Fibroblast of mammary gland (primary cell): ENCODE data around the gene MICAL2.

ENCODE experiments used
- DNase-seq: peaks from one replicate; pipeline ENCODE4 v3.0.0-alpha.2; 2010; ENCODE audit warnings: low read depth
- H3K4me3 ChIP-seq: 2 replicates; pipeline ENCODE4 v1.5.1; 2011; ENCODE audit warnings: low read depth, mild to moderate bottlenecking, low read length, moderate library complexity; ENCODE audit not compliant: control insufficient read depth
- CTCF ChIP-seq: conservative IDR thresholded peaks from 2 replicates; pipeline ENCODE4 v1.5.1; 2011; ENCODE audit warnings: low read depth, low read length, inconsistent platforms; ENCODE audit not compliant: control insufficient read depth, insufficient read depth

The MICAL2 gene

GRCh38 chr11:12242966-12243365, 132.6 kb downstream of the MICAL2 start:
- TF ChIP-seq CTCF: no peak
- H3K4me3 ChIP-seq: no peak overlapping the region
- DNase-seq: no peak

- no peak for DNase-seq
- no peak overlapping the region for H3K4me3 ChIP-seq
- TF ChIP-seq CTCF: no peak
These were observed 133.1 kb downstream of the MICAL2 start for GRCh38 chr11:12243486-12243885.

- TF ChIP-seq CTCF: no peak
- H3K4me3 ChIP-seq: no peak overlapping the region
- DNase-seq: no peak
These were observed 133.6 kb downstream of the MICAL2 start for GRCh38 chr11:12243911-12244550.

GRCh38 chr11:12245091-12245490, 134.7 kb downstream of the MICAL2 start:
- peak; percentile 61 for DNase-seq
- no peak for TF ChIP-seq CTCF
- H3K4me3 ChIP-seq: no peak overlapping the region

- TF ChIP-seq CTCF: no peak
- peak; percentile 38 for DNase-seq
- H3K4me3 ChIP-seq: no peak overlapping the region
These were observed 135.2 kb downstream of the MICAL2 start for GRCh38 chr11:12245549-12246016.

GRCh38 chr11:12246147-12246546, 135.8 kb downstream of the MICAL2 start:
- no peak overlapping the region for H3K4me3 ChIP-seq
- TF ChIP-seq CTCF: no peak

GRCh38 chr11:12246989-12247388, 136.6 kb downstream of the MICAL2 start:
- no peak for DNase-seq
- no peak overlapping the region for H3K4me3 ChIP-seq
- no peak for TF ChIP-seq CTCF

More at GRCh38 chr11:12246147-12246546, 135.8 kb downstream of the MICAL2 start:
- no peak for DNase-seq
